ENCODE measurements around the gene UBB.

DNA sequence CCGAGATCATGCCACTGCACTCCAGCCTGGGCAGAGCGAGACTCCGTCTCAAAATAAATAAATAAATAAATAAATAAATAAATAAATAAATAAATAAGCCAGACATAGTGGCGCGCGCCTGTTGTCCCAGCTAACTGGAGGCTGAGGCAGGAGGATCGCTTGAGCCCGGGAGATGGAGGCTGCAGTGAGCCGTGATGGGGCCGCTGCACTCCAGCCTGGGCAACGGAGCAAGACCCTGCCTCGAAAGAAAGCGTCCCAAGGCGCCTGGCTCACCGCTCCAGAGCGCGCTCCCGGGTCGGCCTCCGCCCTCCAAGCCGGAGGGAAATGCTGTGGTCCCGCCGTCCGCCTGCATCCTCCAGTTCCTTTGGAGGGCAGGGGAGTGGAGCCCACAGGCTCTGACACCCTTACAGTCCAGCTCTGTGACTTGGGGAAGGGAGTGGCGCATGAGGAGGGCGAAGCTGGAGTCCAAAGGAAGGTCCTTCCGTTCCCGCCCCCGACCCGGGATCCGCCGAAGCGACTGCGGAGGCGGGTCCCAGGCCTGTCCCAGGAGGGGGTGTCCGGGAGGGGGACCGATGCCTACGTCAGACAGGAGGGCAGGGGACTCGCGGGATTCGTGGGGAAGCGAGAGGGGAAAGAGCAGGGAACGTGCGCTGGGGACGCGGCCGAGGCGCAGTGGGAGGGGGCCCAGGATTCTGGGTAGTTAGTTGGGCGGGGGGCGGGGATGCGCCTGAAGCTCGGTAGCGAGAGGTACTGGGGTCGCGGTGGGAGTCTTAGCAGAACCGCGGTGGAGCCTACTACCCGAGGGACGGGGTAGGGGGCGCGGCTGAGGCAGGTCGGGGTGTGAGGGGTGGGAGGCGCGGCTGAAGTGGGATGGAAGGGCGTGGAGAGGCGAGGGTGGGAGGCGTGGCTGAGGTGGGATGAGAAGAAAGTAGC is 26.1 kb downstream of the UBB start:
- TF ChIP-seq EZH2phosphoT487 (IDR thresholded peaks at IDR 0.05; ENCODE audit: borderline replicate concordance) (no peak), CTCF (conservative IDR thresholded peaks at IDR 0.05; ENCODE audit: low read length) (no peak)
